ENCODE data around the gene PTGIS. TPM values are rescaled to one million over a fixed set of nuclear protein-coding genes. Genes with fewer than 3 reads are reported as not detected.
"Not testable (repeated sequence)": the region's sequence is repeated elsewhere in the genome, so short reads cannot be mapped to it uniquely, and the experiment has no call there.

Gene PTGIS
- total RNA-seq, 1 experiment from 2014 or later: 0.24 TPM

DNA sequence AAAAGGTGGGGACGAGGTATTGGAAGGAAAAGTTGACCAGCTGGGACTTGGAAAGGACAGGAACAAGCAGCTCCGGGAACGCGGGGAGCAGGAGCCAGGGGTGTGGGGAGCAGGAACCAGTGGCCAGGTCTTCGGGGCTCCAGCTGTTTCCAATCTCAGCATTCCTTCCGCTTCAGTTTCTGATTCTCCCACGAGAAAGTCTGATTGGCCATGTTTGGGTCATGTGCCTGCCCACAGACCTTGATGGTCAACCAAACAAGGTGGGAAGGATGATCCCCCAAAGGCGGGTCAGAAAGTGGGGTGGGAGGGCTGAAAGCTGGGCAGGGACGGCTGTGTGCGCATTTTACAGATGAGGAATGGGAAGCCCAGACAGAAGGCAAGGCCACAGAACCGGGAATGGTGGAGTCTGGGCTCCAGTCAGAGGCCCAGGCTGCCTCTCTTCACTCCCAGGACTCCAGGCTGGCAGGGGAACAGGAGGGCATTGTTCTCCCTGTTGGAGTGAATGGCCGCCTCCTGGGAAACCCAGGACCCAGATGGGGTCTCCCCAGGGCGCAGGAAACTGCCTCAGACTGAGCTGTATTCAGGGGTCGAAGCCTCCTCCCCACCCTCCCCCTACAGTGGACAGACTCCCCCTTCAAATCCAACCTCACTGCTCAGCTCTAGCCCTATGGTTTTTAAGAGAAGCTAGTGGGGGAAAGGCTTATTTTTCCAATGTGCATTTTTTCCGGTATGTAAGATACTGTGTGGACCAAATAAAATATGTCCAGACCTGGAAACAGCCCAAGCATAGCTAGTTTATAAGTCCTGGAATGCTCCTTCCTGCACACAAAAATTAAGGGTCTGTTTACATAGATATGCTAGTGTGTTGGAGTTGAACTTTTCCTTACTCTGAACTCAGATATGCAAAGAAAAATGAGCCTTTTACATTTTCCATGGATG, 12.2 kb upstream of the PTGIS start:
- DNase-seq (ENCODE audit: low read depth): peak; percentile 75

- DNase-seq (ENCODE audit: low read depth): no peak
Observed at GRCh38 chr20:49579195-49579594, 11.3 kb upstream of the PTGIS start.

DNA sequence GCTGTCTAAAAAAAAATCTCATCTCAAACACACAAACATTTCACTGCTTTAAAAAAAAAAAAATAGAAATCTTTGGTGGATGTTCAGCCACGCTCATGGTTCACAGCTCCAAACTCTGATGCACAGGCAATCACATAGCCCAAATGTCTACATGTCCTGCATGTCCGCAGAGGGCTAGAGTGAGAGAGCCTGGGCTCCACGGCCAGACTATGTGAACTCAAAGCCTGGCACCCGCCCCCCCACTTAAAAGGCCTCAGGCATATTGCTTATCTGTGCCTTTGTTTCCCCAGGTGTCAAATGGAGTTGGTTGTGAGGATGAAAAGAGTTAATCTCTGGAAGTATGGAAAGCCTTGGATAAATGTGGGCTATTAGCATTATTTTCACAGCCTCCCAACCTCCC, 10.5 kb upstream of the PTGIS start:
- DNase-seq (ENCODE audit: low read depth): no peak

- no peak for DNase-seq (ENCODE audit: low read depth)
Observed at GRCh38 chr20:49575551-49576060, 7.7 kb upstream of the PTGIS start.

GRCh38 chr20:49573900-49574416, 6.0 kb upstream of the PTGIS start:
- peak; percentile 33 for DNase-seq (ENCODE audit: low read depth)

GRCh38 chr20:49572857-49573256, 4.9 kb upstream of the PTGIS start:
- DNase-seq (ENCODE audit: low read depth): no peak

DNA sequence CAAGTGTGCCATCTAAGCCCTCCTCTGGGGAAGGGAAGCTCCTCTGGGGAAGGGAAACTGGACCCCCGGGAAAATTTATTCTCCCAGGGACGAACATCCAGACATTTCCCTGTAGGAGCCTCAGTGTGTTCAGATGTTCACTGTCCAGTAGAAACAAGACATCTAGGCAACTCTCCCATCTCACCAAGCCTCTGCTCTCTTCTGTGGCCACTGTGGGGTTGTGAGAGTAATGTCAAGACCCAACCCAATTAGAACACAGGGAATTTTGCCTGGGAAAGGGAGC, 3.6 kb upstream of the PTGIS start:
- no peak for DNase-seq (ENCODE audit: low read depth)

DNA sequence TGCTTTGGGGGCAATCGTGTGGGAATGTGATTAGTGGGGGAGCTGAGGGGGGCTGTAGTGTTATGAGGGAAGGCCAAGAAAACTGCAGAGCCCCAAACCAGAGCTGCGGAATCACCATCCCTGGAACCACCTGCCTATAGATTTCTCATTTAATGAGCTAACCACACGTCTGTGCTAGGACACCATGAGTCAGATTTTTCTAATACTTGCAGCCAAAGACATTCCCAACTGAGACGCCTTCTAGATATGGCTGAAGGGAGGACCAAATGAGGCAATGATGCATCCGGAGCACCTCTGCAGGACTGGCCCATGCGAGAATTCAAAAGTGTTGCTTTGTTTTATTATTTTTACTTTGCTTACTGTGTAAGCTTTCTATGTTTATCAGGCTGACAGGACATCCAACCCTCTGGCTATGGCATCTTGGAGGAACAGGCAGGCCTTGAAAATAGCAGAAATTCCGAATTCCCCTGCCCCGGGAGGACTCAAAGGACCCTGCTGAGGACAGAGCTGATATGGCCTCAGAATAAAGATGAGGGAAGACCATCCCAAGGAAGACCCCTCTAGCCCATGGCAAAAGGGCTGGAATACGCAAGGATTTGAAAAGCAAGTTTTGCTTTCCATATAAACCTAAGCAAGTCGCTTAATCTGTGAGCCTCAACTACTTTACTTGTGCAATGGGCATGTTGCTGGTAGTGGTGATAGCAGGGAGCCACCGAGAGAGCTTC, 3.1 kb upstream of the PTGIS start:
- peak; percentile 54 for DNase-seq (ENCODE audit: low read depth)

DNA sequence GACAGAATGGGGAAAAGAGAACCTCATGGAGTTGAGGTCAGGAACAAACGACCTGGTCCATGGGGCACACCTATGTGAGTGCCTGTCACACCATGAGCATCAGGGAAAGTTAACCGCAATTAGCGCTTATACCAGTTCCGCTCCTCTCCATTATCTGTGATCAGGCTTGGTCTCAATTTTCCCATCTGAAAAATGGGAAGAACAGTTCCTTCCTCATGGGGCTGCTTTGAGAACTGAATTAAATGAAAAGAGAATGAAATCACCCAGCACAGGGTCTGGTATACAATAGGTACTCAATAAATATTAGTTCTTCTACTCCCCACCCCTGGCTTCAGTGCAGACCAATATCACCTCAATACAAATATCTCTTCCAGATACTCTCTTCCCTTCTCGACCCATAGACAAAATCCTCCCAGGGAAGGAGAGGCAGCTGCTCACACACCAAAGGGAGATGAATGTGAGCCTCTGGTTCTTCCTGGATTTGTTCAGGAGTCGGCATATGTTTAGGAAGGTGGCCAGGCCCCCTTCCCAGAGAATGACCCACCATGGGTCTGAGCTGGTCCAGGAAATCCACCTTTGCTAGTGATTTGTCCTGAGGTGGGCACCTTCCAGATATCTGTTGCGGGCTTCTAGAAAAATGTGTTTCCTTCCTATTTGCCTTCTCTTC, 2.4 kb upstream of the PTGIS start:
- no peak for DNase-seq (ENCODE audit: low read depth)

GRCh38 chr20:49569411-49570115, 1.6 kb upstream of the PTGIS start:
- no peak for DNase-seq (ENCODE audit: low read depth)

- no peak for DNase-seq (ENCODE audit: low read depth)
Observed at GRCh38 chr20:49568278-49569151, 578 bp upstream of the PTGIS start.

GRCh38 chr20:49566401-49567364, 1.3 kb downstream of the PTGIS start:
- DNase-seq (ENCODE audit: low read depth): no peak

- DNase-seq (ENCODE audit: low read depth): not testable (repeated sequence)
Observed at GRCh38 chr20:49564991-49565390, 2.9 kb downstream of the PTGIS start.

DNA sequence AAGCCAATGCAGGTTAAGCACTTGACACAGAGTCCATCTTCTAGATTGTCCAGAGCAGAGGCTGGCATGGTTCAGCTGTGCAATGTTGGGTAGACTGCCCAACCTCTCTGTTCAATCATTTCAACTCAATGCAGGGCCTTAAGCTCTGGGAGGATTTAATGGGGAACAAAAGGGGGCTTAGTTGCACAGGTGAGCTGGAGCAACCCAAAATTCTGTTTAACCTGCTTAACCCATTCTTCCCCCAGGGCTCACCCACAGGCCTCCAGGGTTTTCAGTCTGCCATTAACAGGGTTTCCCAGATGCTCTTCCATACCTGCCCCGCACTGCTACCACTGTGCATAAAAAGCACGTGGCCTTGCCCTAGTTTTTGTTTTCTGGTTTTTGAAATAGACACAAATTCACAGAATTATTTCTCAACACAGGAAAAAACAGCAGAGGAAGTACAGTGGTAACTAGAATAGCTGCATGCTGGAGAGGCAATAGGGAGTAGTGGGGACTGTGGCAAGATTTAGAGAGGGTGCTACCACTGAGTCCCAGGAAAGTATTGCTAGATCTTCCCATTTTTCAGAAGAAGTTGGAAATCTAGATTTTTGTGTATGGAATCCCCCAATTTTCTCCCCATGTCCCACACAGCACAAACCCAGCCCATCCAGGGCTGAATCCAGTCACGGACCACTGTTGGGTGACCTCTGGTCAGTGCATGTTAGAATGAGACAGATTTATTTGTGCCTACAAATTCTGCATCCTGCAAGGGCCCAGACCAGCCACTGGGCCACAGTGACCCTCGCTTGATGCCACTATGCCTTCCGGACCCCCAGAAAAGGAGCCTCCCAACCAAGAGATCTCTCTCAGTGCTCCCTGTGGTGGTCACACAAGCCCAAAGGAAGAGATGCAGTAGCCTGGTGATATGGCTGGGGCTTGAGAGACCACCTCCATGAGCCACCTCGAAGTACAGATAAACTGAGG, 4.6 kb downstream of the PTGIS start:
- DNase-seq (ENCODE audit: low read depth): no peak

DNA sequence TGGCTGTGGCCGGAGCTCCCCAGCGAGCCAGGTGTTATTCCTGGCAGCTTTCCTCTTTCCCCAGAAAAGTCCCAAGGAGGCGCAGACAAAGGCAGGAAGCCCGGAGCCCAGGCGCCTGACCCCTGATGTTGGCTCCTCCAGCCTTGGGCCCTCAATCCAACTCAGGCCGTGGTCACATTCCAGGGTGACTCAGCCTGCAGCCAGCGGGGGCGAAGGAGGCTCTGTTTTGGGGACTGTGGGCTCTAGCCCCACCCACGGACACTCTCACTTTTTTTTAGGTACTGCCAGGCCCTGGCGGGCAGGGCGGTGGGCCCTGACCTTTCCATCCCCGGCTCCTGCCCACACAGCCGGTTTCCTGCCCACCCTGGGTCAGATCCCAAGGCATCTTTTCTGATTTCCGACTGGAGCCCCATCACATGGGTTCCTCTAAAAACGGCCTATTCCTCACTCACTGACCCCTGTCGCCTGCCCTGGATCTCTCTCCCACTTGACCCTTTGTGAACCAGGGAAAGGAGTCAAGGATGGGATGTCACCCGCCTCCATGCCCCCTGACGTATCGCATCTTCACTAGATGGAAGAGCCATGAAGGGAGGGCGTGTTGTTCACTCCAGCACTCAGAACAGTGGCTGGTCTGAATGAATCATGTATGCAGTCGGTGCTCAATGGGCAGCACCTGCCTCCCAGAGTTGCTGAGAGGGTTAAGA, 5.5 kb downstream of the PTGIS start:
- peak; percentile 96 for DNase-seq (ENCODE audit: low read depth)

GRCh38 chr20:49561806-49562205, 6.1 kb downstream of the PTGIS start:
- peak; percentile 32 for DNase-seq (ENCODE audit: low read depth)

- no peak for DNase-seq (ENCODE audit: low read depth)
Observed at GRCh38 chr20:49561256-49561655, 6.7 kb downstream of the PTGIS start.

Measured in RPMI7951 (cell line).